ENCODE measurements around the gene AQP12B. TPM values are rescaled to one million over a fixed set of nuclear protein-coding genes. Genes with fewer than 3 reads are reported as not detected.

Gene AQP12B
- total RNA-seq, 2 experiments from 2014 or later, result not detected

DNA sequence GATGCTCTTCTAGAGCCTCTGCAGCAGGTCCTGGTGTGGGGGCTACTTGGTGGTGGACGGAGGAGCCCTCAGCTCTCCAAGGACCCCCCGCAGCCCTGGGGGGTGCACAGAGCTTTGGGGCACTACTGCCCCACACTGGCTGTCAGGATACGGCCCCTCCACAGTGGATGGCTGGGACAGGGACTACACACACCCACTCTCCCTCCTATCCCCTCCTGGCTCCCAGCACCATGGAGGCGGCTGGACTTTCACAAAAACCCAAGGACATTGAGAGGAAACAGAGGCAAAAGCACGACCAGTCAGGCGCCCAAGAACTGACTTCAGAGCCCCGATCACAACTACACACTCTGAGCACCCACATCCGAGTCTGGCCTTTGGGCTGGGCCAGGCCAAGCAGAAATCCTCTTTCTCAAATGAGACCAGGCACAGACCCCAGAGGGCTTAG, 44.8 kb downstream of the AQP12B start:
- ChIA-PET POLR2A (no interaction called here), CTCF (no interaction called here)

DNA sequence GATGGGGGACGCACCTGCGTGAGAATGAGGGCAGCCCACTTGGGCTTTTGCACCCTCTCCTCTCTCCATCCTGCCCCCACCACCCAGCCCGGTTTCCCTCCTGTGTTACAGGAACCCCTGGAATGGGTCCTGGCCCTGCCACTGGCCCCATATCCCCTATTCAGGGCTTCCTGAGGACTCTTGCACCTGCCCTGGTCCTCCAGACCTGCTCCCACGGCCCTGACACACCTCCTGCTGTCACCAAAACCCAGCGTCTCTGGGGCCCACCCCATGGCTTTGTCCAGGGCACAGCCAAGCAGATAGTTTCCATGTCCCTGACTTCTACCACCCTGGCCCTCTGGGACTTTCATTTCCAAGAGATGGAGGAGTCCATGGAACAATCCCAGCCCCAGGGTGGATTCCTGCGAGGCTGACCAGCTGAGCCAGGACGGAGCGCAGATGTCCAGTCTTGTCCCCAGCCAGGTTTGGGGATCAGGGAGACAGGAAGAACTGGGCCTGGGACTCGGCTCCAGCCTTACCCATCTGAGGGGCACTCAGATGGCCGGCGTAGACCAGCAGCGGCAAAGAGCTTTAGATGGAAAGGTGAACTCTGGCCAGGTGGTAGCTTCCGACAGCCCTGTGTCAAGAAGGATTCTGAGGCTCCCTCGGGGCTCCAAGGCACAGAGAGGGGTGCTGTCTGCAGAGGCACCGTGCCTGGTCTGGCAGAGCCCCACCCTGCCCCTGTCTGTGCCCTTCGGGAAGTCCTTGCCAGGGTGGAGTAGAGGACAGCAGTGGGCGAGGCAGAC, 45.4 kb downstream of the AQP12B start:
- ChIA-PET POLR2A (no interaction called here), CTCF (no interaction called here)

DNA sequence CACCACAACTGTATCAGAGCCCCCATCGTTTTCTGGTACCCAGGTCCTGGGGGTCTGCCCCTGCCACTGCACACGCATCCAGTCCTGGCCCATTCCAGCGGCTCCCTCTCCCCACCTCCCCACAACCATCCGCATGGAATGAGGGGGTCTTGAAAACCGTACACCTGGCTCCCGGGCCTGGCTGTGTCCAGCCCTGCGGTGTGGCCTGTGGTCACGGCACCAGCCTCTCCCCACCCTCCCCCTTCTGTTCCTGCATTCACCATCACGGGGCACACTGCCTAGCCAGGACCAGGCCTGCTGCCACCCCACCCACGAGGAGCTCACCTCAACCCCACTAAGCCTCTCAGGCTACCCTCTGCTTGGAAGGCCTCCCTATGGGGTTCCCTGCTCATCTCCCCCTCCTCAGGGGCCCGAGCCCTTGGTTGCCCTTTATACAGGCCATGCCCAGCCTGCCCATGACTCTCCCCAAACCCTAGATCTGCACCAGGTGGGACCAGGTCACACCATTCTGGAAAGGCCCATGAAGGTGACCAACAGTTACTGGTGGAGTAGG, 46.0 kb downstream of the AQP12B start:
- ChIA-PET POLR2A (no interaction called here), CTCF (no interaction called here)

DNA sequence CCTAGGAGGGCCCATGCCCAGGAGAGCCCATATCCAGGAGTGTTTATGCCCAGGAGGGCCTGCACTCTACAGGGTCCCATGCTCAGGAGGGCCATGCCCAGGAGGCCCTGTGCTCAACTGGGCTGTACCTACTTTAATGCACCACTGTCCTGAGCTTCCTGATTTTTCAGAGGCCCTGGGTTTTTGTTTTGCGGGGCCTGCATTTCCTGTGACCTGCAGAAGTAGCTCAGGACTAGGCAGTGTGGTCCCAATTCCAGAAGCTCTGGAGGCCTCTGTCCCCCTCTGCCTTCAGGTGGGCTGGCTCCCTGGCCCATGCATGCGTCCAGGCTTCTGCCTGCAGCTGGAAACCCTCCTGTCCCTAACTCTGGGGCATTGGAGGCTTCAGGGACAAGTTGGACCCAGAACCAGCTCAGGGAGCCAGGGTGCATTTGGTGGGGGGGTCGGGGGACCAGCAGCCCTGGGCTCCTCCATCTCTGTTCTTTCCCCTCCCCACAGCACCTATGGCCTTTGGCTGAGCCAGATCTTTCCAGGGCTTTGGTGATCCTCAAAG, 46.6 kb downstream of the AQP12B start:
- POLR2A ChIA-PET, result no interaction called here
- CTCF ChIA-PET, result no interaction called here

DNA sequence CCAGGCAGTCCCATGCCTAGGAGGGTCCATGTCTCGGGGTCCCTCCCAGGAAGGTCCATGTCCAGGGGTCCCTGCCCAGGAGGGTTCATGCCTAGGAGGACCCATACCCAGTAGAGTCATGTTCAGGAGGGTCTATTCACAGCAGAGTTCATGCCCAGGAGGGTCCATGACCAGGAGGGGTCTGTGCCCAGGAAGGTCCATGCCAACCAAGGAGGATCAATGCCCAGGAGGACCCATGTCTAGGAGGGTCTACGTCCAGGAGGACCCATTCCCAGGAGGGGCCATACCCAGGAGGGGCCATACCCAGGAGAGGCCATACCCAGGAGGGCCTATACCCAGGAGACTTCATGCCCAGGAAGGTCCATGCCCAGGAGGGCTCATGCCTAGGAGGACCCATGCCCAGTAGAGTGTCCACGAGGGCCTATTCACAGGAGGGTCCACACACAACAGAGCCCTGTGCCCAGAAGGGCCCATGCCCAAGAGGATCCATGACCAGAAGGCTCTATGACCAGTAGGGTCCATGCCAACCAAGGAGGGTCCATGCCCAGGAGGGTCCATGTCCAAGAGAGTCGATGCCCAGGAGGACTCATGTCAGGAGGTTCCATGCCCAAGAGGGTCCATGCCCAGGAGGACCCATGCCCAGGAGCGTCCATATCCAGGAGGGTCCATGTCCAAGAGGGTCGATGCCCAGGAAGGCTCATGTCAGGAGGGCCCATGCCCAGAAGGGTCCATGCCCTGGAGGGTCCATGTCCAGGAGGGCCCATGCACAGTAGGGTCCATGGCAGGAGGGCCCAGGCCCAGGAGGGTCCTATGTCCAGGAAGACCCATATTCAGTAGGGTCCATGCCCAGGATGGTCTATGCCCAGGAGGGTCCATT, 47.3 kb downstream of the AQP12B start:
- ChIA-PET CTCF (no interaction called here), POLR2A (no interaction called here)

GRCh38 chr2:240632306-240632721, 50.4 kb downstream of the AQP12B start:
- POLR2A ChIA-PET, result no interaction called here
- CTCF ChIA-PET, result no interaction called here

DNA sequence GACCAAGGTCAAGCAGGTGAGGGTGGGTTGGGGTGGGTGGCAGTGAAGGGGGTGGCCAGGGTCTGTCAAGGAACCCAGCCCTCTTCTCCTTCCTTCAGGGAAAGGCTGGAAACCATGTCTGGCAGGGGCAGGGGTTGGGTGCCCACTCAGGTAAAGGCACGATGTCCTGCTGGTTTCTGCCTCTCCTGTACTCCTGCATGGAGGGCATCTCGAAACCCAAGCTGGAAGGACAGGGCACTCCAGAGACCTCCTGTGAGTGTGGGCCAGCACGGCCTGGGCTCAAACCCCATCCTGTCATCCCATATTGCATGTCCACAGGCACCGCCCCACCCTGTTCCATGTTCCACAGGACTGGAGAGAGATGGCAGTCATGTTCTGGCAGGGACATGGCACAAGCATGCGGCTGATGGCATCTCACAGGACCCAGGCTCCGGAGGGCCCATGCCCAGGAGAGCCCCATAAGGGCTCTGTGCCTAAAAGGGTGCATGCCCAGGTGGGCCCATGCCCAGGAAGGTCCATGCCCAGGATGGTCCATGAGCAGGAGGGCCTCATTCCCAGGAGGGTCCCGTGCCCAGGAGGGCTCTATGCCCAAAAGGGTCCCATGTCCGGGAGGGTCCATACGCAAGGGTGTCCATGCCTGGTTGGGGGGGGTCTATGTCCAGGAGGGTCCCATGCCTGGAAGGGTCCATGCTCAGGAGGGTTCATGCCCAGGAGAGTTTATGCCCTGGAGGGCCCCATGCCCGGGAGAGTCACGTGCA, 51.0 kb downstream of the AQP12B start:
- CTCF ChIA-PET, result no interaction called here
- POLR2A ChIA-PET, result no interaction called here

GRCh38 chr2:240630771-240631547, 51.7 kb downstream of the AQP12B start:
- POLR2A ChIA-PET, result no interaction called here
- CTCF ChIA-PET, result no interaction called here

DNA sequence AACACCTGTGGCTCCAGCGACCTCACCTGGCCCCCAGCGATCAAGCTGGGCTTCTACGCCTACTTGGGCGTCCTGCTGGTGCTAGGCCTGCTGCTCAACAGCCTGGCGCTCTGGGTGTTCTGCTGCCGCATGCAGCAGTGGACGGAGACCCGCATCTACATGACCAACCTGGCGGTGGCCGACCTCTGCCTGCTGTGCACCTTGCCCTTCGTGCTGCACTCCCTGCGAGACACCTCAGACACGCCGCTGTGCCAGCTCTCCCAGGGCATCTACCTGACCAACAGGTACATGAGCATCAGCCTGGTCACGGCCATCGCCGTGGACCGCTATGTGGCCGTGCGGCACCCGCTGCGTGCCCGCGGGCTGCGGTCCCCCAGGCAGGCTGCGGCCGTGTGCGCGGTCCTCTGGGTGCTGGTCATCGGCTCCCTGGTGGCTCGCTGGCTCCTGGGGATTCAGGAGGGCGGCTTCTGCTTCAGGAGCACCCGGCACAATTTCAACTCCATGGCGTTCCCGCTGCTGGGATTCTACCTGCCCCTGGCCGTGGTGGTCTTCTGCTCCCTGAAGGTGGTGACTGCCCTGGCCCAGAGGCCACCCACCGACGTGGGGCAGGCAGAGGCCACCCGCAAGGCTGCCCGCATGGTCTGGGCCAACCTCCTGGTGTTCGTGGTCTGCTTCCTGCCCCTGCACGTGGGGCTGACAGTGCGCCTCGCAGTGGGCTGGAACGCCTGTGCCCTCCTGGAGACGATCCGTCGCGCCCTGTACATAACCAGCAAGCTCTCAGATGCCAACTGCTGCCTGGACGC, 52.5 kb downstream of the AQP12B start:
- POLR2A ChIA-PET, result no interaction called here
- CTCF ChIA-PET, result no interaction called here

DNA sequence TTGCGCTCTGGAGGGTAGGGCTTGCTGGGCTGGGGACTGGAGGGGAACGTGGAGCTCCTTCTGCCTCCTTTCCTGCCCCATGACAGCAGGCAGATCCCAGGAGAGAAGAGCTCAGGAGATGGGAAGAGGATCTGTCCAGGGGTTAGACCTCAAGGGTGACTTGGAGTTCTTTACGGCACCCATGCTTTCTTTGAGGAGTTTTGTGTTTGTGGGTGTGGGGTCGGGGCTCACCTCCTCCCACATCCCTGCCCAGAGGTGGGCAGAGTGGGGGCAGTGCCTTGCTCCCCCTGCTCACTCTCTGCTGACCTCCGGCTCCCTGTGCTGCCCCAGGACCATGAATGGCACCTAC, 53.1 kb downstream of the AQP12B start:
- POLR2A ChIA-PET, result no interaction called here
- CTCF ChIA-PET, result no interaction called here

- CTCF ChIA-PET, result no interaction called here
- POLR2A ChIA-PET, result no interaction called here
Measured at GRCh38 chr2:240628808-240629618, 53.7 kb downstream of the AQP12B start.

GRCh38 chr2:240628507-240628807, 54.2 kb downstream of the AQP12B start:
- POLR2A ChIA-PET, result no interaction called here
- CTCF ChIA-PET, result no interaction called here

DNA sequence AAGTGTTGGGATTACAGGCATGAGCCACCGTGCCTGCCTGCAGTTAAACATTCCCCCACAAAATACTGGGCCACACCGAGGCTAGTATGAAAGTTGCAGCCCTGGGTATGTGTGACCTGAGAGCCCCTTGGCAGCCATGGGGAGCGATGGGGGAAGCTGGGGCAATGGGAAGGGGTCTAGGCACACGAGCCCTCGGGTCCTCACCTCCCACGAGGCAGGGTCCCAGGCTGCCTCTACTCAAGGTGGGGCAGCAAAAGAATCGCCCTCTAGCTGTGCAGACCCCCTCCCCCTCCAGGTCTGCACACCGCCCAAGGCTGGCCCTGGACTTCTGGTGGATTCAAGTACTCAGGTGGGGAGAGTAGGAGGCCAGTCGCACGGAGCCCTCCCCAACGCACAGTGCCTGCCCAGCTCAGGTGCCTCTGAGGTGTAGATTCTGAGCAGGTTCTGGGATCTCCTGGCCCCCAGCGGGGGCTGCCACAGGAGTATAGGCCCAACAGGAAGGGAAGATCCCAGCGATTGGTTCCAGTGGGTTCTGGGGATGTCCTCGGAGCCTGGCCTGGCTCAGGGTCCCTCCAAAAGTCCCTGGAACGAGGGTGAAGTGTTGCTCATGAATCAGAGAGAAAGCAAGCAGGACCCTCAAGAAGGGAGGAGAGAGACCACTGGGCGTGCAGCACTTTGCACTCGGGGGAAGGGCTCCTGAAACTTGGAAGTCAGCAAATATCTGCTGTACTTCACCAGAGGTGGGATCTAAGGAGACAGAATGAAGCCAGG, 54.8 kb downstream of the AQP12B start:
- ChIA-PET POLR2A (no interaction called here), CTCF (interaction anchor here (1.2 kb wide), 1 partner anchor 33 kb away, joined by 4 read pairs; no protein-coding TSS in a partner anchor)

DNA sequence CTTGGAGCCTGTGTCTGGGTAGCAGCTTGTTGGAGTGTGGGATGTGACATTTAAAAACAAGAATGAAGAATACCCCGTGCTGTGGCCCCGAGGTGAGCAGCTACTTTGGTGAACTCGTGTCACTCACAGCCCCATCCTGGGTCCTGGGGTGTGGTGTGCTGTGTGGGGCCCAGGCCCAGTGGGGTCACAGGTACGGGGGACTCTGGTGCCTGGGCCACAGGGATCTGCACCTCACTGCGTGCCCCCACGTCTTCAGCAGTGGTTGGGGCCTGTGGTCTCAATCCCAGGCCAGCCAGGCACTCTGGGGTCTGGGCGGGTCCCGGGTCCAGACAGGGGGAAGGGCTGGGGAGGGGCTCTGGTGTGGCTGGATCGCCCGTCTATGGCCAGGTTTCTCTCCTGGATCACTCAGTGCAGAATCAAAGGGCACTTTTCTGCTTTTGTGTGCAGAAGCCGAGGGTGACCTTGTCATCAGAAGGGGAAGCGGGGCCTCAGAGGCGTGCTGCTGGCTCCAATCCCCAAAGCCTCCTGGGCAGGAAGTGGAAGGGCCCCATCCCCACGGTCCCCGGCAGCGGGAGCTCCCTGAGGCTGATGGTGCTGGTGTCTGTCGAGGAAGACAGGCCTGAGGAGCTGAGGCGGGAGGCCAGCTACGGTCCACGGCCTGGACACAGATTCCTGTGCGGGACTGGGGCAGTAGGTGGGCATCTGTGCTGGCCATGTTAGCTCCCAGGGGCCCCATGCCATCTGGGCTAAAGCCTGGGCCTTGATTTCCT, 56.0 kb downstream of the AQP12B start:
- ChIA-PET CTCF (interaction anchor here (1.2 kb wide), 1 partner anchor 32 kb away, joined by 4 read pairs; no protein-coding TSS in a partner anchor), POLR2A (interaction anchor here (1.1 kb wide), 1 partner anchor 40 kb away, joined by 3 read pairs; no protein-coding TSS in a partner anchor)

All from activated CD8-positive, alpha-beta memory T cell treated with anti-CD3 and anti-CD28 coated beads for 36 hours (primary cell).